Transverse colon (tissue), 3 donors: ENCODE data around the gene STK32B.

Source experiments
- CTCF ChIP-seq, 5 experiments: fragments of 200-600 bp in 3 of 5; fragments of 450-650 bp in 2 of 5; sonication (generic) in 3 of 5; IDR thresholded peaks; 1 replicate in 2 of 5; 2 replicates in 3 of 5; pipeline ENCODE4 v1.5.1; 2016 to 2017; ENCODE audit warnings: antibody characterized with exemption in 5 of 5, inconsistent platforms in 3 of 5, mild to moderate bottlenecking in 2 of 5, moderate library complexity in 1 of 5
- EP300 ChIP-seq: sonication (generic); formaldehyde crosslinking; IDR thresholded peaks from one replicate; pipeline ENCODE4 v1.6.1; 2017; ENCODE audit warnings: antibody characterized with exemption, low read depth
- POLR2A ChIP-seq: fragments of 450-650 bp; IDR thresholded peaks from one replicate; pipeline ENCODE4 v1.6.1; 2016; ENCODE audit warnings: antibody characterized with exemption, mild to moderate bottlenecking, moderate library complexity

- no peak for TF ChIP-seq CTCF (IDR thresholded peaks at IDR 0.05)
- no peak for TF ChIP-seq POLR2A
- TF ChIP-seq EP300, result no peak
Measured at GRCh38 chr4:5249727-5250126, 198.4 kb downstream of the STK32B start.
